SU-DHL-6 (cell line): ENCODE data around the gene SBK3.

Experiments used
- CTCF ChIP-seq: fragments of 200-600 bp; sonication (generic); IDR thresholded peaks from one replicate; pipeline ENCODE4 v1.5.1; 2017; ENCODE audit warnings: antibody characterized with exemption, mild to moderate bottlenecking, low read length, moderate library complexity; ENCODE audit not compliant: insufficient read depth, poor library complexity, severe bottlenecking
- EZH2phosphoT487 ChIP-seq: fragments of 200-600 bp; sonication (generic), shearing (Covaris generic); conservative IDR thresholded peaks from 2 replicates; pipeline ENCODE4 v1.6.1; 2018; ENCODE audit warnings: mild to moderate bottlenecking, antibody characterized with exemption, low read length, moderate library complexity, mixed read lengths

GRCh38 chr19:55554302-55554701 lies 9.0 kb upstream of the SBK3 start:
- TF ChIP-seq CTCF (no peak), EZH2phosphoT487 (no peak)
